Pancreas (tissue), 10 donors: ENCODE data around the gene USP53. TPM values are rescaled to one million over a fixed set of nuclear protein-coding genes. Genes with fewer than 3 reads are reported as not detected.
"Not testable (repeated sequence)": the region's sequence is repeated elsewhere in the genome, so short reads cannot be mapped to it uniquely, and the experiment has no call there.

Experiments used
- ATAC-seq, 4 donors: fragments of 200-7000 bp; cut with Tn5 transposase; one replicate each; pipeline versions ENCODE4 v1.8.0 to v1.9.1; 2020; ENCODE audit warnings: mild to moderate bottlenecking in 4 of 4, moderate library complexity in 4 of 4
- DNase-seq, 6 donors: peaks; one replicate each; pipeline ENCODE4 v3.0.0-alpha.2; 2020
- FAIRE-seq: peaks from 2 replicates; lab custom pipeline; 2012; peaks lifted over from hg19 to GRCh38; lab: Jason Lieb, UNC
- H3K27ac ChIP-seq, 4 donors: fragments of 200-600 bp; sonication (generic); 1 replicate in 3 of 4; 2 replicates in 1 of 4; pipeline versions ENCODE4 v1.5.0 to v1.8.0; 2020
- H3K27me3 ChIP-seq, 4 donors: fragments of 200-600 bp; one replicate each; pipeline ENCODE4 v1.8.0; 2021
- H3K36me3 ChIP-seq, 3 donors: fragments of 200-600 bp; sonication (generic) in 1 of 3; one replicate each; pipeline versions ENCODE4 v1.5.0 to v1.8.0; 2020 to 2021
- H3K4me1 ChIP-seq, 3 donors: fragments of 200-600 bp; one replicate each; pipeline ENCODE4 v1.8.0; 2021
- H3K4me3 ChIP-seq, 4 donors: fragments of 200-600 bp; sonication (generic) in 2 of 4; one replicate each; pipeline versions ENCODE4 v1.5.0 to v1.8.0; 2020 to 2021
- H3K9me3 ChIP-seq, 4 donors: fragments of 200-600 bp; one replicate each; pipeline ENCODE4 v1.8.0; 2021
- CTCF ChIP-seq, 4 donors: fragments of 200-600 bp; sonication (generic) in 3 of 4; IDR thresholded peaks; one replicate each; pipeline versions ENCODE4 v1.5.0 to v1.8.0; 2021; ENCODE audit warnings: antibody characterized with exemption in 4 of 4
- WGBS, 2 donors: extraction: QIAGEN DNeasy Blood & Tissue Kit; methylation state at CpG; one replicate each; pipeline ENCODE4 v1.1.7; 2013; 5-methylcytosine and 5-hydroxymethylcytosine counted together
- intact Hi-C, 3 donors: fragments of 100-400 bp; cut with DNase I; formaldehyde crosslinking; loops; one replicate each; pipeline versions ENCODE4 v1.11.1 to v1.14.2; 2022
- polyA plus RNA-seq, 2 donors: library from polyadenylated mRNA; stranded (reverse); fragments of 200-250 nt; gene quantifications; one replicate each; pipeline ENCODE4 v1.2.3, GENCODE V29; 2013
- total RNA-seq, 6 donors: library from RNA; stranded (reverse); fragmentation: NEBNext Ultra II Directional in 4 of 6; extraction: Animal tissue kit (Norgen Biotek cat#: 25700) in 4 of 6; gene quantifications; one replicate each; pipeline versions ENCODE4 v1.2.1 to v1.2.4, GENCODE V29; 2021 to 2023
- donor health status: healthy with polysubstance abuse.
- donor health status: DM: no; HTN: no; CAD: no; lungs with moderate emphysema.
- donor health status: DM: no; HTN: no; CAD: no.
- donor health status: control.
- donor health status: control.
- donor health status: Bipolar disorder and iron deficiency.
- donor health status: DM: yes; HTN: yes; CAD: no.
- donor health status: DM: no; HTN: no; CAD: no.
- donor health status: DM: no; HTN: no; CAD: no.
- donor health status: DM: yes; HTN: yes; CAD: no.

The USP53 gene
- total and polyA plus RNA-seq, 8 donors, result 11.2 to 21.2 (median 15.4) TPM

- Histone ChIP-seq H3K9me3 (no peaks in the 10 kb centered on the region), H3K27me3 (no peaks in the 10 kb centered on the region), H3K27ac (no peak overlapping the region), H3K4me1 (no peaks in the 10 kb centered on the region), H3K36me3 (peaks cover 0 to 44% (median 13%) of the 10 kb centered on the region in 3 donors), H3K4me3 (no peak overlapping the region)
- WGBS, 2 donors, result 90% methylated on average over 6 of the region's 6 CpGs
- ATAC-seq (no peak), FAIRE-seq (no peak), DNase-seq (no peak)
- no peak for TF ChIP-seq CTCF (IDR thresholded peaks at IDR 0.05)
- intact Hi-C loops, result no loop called here
These were observed 59.0 kb downstream of the USP53 start for GRCh38 chr4:119271361-119272085.

GRCh38 chr4:119279541-119279940, 67.0 kb downstream of the USP53 start:
- ATAC-seq, FAIRE-seq, H3K9me3 ChIP-seq, H3K27ac ChIP-seq, H3K27me3 ChIP-seq, intact Hi-C loops, H3K4me3 ChIP-seq, H3K4me1 ChIP-seq: not testable (repeated sequence)
- WGBS, 2 donors, result 87 to 92% methylated on average over 16 to 19 of the region's 19 CpGs
- peak in 1 of 6 donors; percentile 20 for DNase-seq
- H3K36me3 ChIP-seq, result peaks cover 0 to 12% (median 0%) of the 10 kb centered on the region in 3 donors

GRCh38 chr4:119279945-119280344, 67.4 kb downstream of the USP53 start:
- Histone ChIP-seq H3K36me3 (peaks cover 0 to 12% (median 0%) of the 10 kb centered on the region in 3 donors), H3K4me1 (peaks cover 0 to 13% (median 12%) of the 10 kb centered on the region in 3 donors)
- 96 to 97% methylated on average over 11 to 12 of the region's 12 CpGs for WGBS, 2 donors
- ATAC-seq, H3K27me3 ChIP-seq, DNase-seq, intact Hi-C loops, FAIRE-seq, H3K27ac ChIP-seq, H3K9me3 ChIP-seq, H3K4me3 ChIP-seq: not testable (repeated sequence)

- DNase-seq (no peak), FAIRE-seq (no peak), ATAC-seq (no peak)
- Histone ChIP-seq H3K4me1 (peaks cover 0 to 23% (median 21%) of the 10 kb centered on the region in 3 donors), H3K9me3 (no peaks in the 10 kb centered on the region), H3K27me3 (no peaks in the 10 kb centered on the region), H3K36me3 (peaks cover 0 to 12% (median 0%) of the 10 kb centered on the region in 3 donors), H3K27ac (no peak overlapping the region), H3K4me3 (no peak overlapping the region)
- TF ChIP-seq CTCF (IDR thresholded peaks at IDR 0.05), result no peak
- intact Hi-C loops, result no loop called here
- WGBS, 2 donors, result 79 to 83% methylated on average over 2 of the region's 2 CpGs
These were observed 68.9 kb downstream of the USP53 start for GRCh38 chr4:119281393-119281792.

GRCh38 chr4:119284876-119285780, 72.6 kb downstream of the USP53 start:
- Histone ChIP-seq H3K27me3 (no peaks in the 10 kb centered on the region), H3K4me1 (peaks cover 0 to 23% (median 21%) of the 10 kb centered on the region in 3 donors), H3K9me3 (no peaks in the 10 kb centered on the region), H3K4me3 (peak overlapping the region in 1 of 4 donors; percentile 11), H3K36me3 (peaks cover 0 to 9% (median 0%) of the 10 kb centered on the region in 3 donors), H3K27ac (peak overlapping the region in 2 of 4 donors; percentile 20 to 36)
- FAIRE-seq, result peak; percentile 78
- TF ChIP-seq CTCF (IDR thresholded peaks at IDR 0.05), result peak in 1 of 4 donors; percentile 7
- intact Hi-C loops, result no loop called here
- DNase-seq, result no peak
- peak; percentile 39 to 76 (median 62) for ATAC-seq
- WGBS, 2 donors, result 7 to 8% methylated on average over 4 of the region's 4 CpGs
